Melanocyte of skin (primary cell): Measurements from ENCODE around the gene PIGH. TPM values are rescaled to one million over a fixed set of nuclear protein-coding genes. Genes with fewer than 3 reads are reported as not detected.

ENCODE experiments used
- small RNA-seq, 2 donors: library from RNA; depleted of rRNA; stranded (forward); fragments of <200 nt; gene quantifications; one replicate each; pipeline ENCODE3, GENCODE V24; 2012
- total RNA-seq, 2 donors: library from RNA; depleted of rRNA; stranded (reverse); fragments of >200 nt; gene quantifications; 2 replicates each; pipeline ENCODE4 v1.2.3, GENCODE V29; 2012

The PIGH gene
- total RNA-seq, result 10 to 100 TPM; 24.1 to 32.6 TPM

DNA sequence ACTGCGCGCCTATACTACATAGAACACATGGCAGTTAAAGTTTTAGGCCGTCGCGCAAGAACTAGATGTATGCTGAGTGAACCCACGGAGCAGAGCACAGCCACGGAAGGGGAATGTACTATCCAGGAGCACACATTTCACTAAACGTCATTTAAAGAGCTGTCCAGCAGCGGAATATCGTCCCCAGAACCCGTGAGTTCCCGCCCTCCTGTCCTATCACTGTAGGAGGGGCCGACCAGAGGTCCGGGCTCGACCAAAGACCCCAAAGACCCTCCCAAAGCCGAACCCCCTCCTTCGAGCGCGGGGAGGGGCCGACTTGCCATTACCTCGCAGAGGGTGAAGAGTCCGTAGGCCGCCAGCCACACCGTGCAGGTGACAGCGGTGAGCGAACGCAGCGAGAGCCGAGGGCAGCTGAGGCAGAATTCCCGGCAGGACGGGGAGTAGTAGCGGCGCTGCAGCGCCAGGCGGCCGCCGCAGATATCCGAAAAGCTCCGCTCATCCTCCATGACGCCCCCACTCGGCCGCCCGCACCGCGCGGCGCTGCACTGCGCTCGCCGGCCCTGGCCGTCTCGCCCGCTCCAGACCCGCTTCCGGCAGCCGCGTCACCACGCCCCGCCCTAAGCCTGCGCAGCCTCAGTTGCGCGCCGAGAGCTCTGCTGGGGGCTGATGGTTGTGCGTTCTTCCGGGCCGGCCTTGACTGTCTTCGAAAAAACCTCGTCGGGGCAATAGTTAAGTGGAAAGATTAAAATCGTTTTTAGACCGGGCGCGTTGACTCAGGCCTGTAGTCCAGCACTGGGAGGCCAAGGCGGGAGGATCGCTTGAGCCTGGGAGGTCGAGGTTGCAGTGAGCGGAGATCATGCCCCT, at the start of gene PIGH:
TSS of gene PIGH (minus strand) at position 571 of the 864 bp plus-strand sequence. CDS start at position 506, 65 bp downstream.

DNA sequence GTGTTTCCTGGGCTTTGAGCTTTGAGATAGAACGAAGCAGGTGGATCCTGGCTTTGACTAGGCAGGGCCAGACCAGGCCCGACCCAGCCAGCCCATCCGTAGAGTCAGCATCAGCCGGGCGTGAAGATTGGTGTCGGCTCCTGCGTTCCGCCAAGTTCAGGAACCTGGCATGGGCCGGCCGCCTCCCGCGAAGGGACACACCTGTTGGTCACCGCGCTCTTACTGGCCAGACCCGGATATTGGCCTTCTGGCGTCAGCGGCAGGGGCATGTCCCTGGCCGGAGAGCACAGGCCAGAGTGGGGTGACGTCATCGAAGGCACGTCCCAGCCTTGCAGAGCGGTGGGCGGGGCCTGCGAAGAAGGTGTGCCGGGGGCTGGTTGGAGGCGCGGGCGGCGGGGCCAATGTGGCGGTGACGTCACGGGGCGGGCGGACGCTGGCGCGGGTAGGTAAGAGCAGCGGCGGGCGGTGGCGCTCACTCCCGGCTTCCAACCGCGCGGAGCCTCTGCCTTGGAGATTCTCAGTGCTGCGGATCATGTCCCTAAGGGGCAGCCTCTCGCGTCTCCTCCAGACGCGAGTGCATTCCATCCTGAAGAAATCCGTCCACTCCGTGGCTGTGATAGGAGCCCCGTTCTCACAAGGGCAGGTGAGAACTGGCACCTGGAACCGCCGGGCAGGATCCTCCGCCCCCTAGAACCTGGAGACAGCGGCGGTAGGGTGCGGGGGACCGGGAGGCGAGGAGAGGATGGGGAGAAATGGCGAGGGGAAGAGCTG, 19.6 kb upstream of the PIGH start, which contains the start of gene ARG2:
TSS of gene ARG2 (plus strand) at position 475 of the 771 bp plus-strand sequence. CDS start at position 533, 58 bp downstream.

Small RNA genes within 50 kb of the gene (small RNA-seq; reads per million reads assigned to genes)
- gene AL132640.3 (0 reads per million in 2 donors), gene RF00019 (0 reads per million in 2 donors)

Other genes with a start within 250 kb of the PIGH start
- gene ATP6V1D, start 240.5 kb downstream of the PIGH start, total RNA-seq, result 100 to 1,000 TPM; 162 to 171 TPM
- 100 to 1,000 TPM; 158 to 263 TPM for gene EIF2S1, start 239.9 kb downstream of the PIGH start, total RNA-seq
- gene PLEK2, start 188.1 kb downstream of the PIGH start, total RNA-seq, result under 1 TPM; 0.34 to 0.67 TPM
- gene TMEM229B, start 111.5 kb downstream of the PIGH start, total RNA-seq, result 10 to 100 TPM; 24.0 to 38.9 TPM
- 10 to 100 TPM; 33.0 to 53.3 TPM for gene PLEKHH1, start 67.0 kb downstream of the PIGH start, total RNA-seq
- 10 to 100 TPM in 1 of 2 donors, 1 to 10 TPM in 1; 9.3 to 18.0 TPM for gene ARG2, start 19.7 kb upstream of the PIGH start, total RNA-seq
- 10 to 100 TPM; 36.5 to 39.3 TPM for gene VTI1B, start 74.4 kb upstream of the PIGH start, total RNA-seq
- gene RDH11, start 95.5 kb upstream of the PIGH start, total RNA-seq, result 100 to 1,000 TPM; 174 to 281 TPM
- 1 to 10 TPM in 1 of 2 donors, not detected in 1; 1.4 TPM for gene RDH12, start 101.6 kb upstream of the PIGH start, total RNA-seq
- gene ZFYVE26, start 216.3 kb upstream of the PIGH start, total RNA-seq, result 100 to 1,000 TPM in 1 of 2 donors, 10 to 100 TPM in 1; 85.9 to 107 TPM
- 10 to 100 TPM; 37.2 to 44.3 TPM for gene RAD51B, start 219.5 kb upstream of the PIGH start, total RNA-seq